IgD-negative memory B cell (primary cell): ENCODE measurements around the gene FAM168B. TPM values are rescaled to one million over a fixed set of nuclear protein-coding genes. Genes with fewer than 3 reads are reported as not detected.
"Not testable (repeated sequence)": the region's sequence is repeated elsewhere in the genome, so short reads cannot be mapped to it uniquely, and the experiment has no call there.

Experiments
- H3K27ac Mint-ChIP-seq, 3 donors: one replicate each; pipeline ENCODE4 v1.8.0; 2020 to 2022; ENCODE audit warnings: mild to moderate bottlenecking in 3 of 3, mixed read lengths in 3 of 3, moderate library complexity in 1 of 3
- H3K27me3 Mint-ChIP-seq: one replicate; pipeline ENCODE4 v1.8.0; 2021; ENCODE audit warnings: mixed read lengths
- H3K36me3 Mint-ChIP-seq: one replicate; pipeline ENCODE4 v1.8.0; 2020; ENCODE audit warnings: mild to moderate bottlenecking, mixed read lengths
- H3K4me1 Mint-ChIP-seq, 3 donors: one replicate each; pipeline ENCODE4 v1.8.0; 2020 to 2022; ENCODE audit warnings: mixed read lengths in 3 of 3, mild to moderate bottlenecking in 1 of 3
- H3K4me3 Mint-ChIP-seq, 4 donors: one replicate each; pipeline ENCODE4 v1.8.0; 2020 to 2022; ENCODE audit warnings: mild to moderate bottlenecking in 4 of 4, mixed read lengths in 4 of 4, moderate library complexity in 3 of 4
- H3K9me3 Mint-ChIP-seq, 3 donors: one replicate each; pipeline ENCODE4 v1.8.0; 2020 to 2021; ENCODE audit warnings: mixed read lengths in 3 of 3, mild to moderate bottlenecking in 1 of 3
- polyA plus RNA-seq: library from polyadenylated mRNA; unstranded; fragments of 300-500 nt; fragmentation: Illumina TruSeq; gene quantifications from one replicate; pipeline ENCODE4 v1.2.3, GENCODE V29; 2021

FAM168B gene, protein sequence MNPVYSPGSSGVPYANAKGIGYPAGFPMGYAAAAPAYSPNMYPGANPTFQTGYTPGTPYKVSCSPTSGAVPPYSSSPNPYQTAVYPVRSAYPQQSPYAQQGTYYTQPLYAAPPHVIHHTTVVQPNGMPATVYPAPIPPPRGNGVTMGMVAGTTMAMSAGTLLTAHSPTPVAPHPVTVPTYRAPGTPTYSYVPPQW
- 32.0 TPM for polyA plus RNA-seq

DNA sequence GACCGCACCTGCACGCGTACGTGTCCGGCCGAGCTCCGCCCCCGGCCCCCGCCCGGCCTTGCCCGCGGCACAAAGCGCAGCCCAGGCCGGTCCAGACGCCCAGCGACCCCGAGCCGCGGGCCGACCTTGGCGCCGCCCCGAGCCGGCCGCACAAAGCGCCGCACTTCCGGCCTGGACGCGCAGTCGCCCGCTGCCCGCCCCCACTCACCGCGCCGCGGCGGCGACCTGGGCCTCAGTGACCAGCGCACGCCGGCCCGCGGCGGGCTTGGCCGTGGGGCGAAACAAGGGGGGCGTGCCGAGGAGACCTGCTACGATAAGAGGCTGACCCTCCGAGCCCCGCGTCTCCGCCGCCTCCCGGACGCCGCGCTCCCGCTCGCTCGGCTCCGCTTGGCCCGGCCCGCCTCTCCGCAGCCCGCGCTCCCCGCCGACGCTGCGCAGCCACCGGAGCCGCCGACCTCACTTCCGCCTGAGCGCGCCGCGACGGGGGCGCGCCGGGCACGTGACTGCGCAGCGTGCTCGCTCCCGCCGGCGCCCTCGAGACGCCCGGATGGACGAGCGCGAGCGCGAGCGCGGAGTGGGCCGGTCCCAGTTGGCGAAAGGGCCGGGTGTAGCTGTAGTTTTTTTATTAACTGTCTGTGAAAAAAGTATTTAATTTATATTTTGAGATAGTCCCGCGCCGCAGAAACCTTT, at the start of gene FAM168B:
Gene FAM168B, minus strand, starts transcription at position 455 of the 690 bp plus-strand sequence. CDS start 10,814 bp downstream, outside the sequence.
- peak within 1 kb of the TSS; percentile 92 to 97 (median 93) for H3K27ac Mint-ChIP-seq
- peaks cover 3% of the 10 kb centered on the region for H3K36me3 Mint-ChIP-seq
- H3K4me1 Mint-ChIP-seq, result peaks cover 9 to 19% (median 13%) of the 10 kb centered on the region in 3 donors
- H3K9me3 Mint-ChIP-seq, result no peaks in the 10 kb centered on the region
- H3K4me3 Mint-ChIP-seq, result peak within 1 kb of the TSS; percentile 94 to 97 (median 95)
- H3K27me3 Mint-ChIP-seq, result no peaks in the 10 kb centered on the region

DNA sequence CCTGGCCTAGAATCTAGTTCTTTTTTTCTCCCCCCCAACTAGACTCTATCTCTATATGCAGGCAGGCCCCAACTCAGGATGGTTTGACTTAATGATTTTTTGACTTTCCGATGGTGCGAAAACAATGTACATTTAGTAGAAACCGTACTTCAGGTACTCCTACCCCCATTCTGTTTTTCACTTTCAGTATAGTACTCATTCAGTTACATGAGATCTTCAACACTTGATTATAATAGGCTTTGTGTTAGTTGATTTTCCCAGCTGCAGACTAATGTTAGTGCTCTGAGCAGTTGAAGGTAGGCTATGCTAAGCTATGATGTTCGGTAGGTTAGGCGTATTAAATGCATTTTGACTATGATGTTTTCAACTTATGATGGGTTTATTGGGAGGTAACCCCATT, 49.6 kb upstream of the FAM168B start:
- H3K4me1 Mint-ChIP-seq, result peaks cover 10 to 12% (median 12%) of the 10 kb centered on the region in 3 donors
- H3K27me3 Mint-ChIP-seq, result no peaks in the 10 kb centered on the region
- H3K4me3 Mint-ChIP-seq, result no peak overlapping the region
- peaks cover 9% of the 10 kb centered on the region for H3K36me3 Mint-ChIP-seq
- no peak overlapping the region for H3K27ac Mint-ChIP-seq
- H3K9me3 Mint-ChIP-seq, result no peaks in the 10 kb centered on the region

- peaks cover 11 to 17% (median 13%) of the 10 kb centered on the region in 3 donors for H3K4me1 Mint-ChIP-seq
- H3K27me3 Mint-ChIP-seq, result no peaks in the 10 kb centered on the region
Observed at GRCh38 chr2:131140581-131140980, 47.3 kb upstream of the FAM168B start.

GRCh38 chr2:131132729-131133128, 39.5 kb upstream of the FAM168B start:
- H3K27ac Mint-ChIP-seq, result no peak overlapping the region
- H3K27me3 Mint-ChIP-seq, result no peaks in the 10 kb centered on the region
- peaks cover 18% of the 10 kb centered on the region for H3K36me3 Mint-ChIP-seq

More at GRCh38 chr2:131140581-131140980, 47.3 kb upstream of the FAM168B start:
- H3K36me3 Mint-ChIP-seq, result peaks cover 11% of the 10 kb centered on the region
- peak overlapping the region in 2 of 3 donors; percentile 55 to 88 for H3K27ac Mint-ChIP-seq
- peak overlapping the region in 2 of 4 donors; percentile 35 to 50 for H3K4me3 Mint-ChIP-seq
- no peaks in the 10 kb centered on the region for H3K9me3 Mint-ChIP-seq

GRCh38 chr2:131130298-131130596, 37.0 kb upstream of the FAM168B start:
- Mint-ChIP-seq H3K27ac (no peak overlapping the region), H3K27me3 (no peaks in the 10 kb centered on the region), H3K4me1 (no peaks in the 10 kb centered on the region), H3K9me3 (no peaks in the 10 kb centered on the region), H3K4me3 (no peak overlapping the region), H3K36me3 (peaks cover 15% of the 10 kb centered on the region)

More at GRCh38 chr2:131132729-131133128, 39.5 kb upstream of the FAM168B start:
- Mint-ChIP-seq H3K9me3 (no peaks in the 10 kb centered on the region), H3K4me3 (no peak overlapping the region), H3K4me1 (peaks cover 2 to 6% (median 2%) of the 10 kb centered on the region in 3 donors)

DNA sequence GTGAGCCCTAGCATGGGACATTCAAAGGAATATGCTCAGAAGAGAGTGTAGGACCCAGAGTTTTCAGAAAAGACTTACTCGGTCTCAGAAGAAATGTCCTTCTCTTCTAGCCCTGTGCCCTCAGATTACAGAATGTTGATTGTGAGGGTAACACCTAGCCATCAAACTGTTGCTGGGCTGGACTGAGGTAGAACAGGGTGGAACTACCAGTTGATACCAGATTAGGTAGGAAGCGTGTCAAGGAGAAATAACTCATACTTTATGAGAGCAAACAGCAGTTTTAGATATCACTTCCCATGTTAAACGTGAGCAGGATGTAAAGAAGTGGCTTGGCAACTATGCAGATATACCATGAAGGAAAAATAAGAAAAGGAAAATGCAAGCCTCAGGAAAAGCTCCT, 34.7 kb upstream of the FAM168B start:
- H3K36me3 Mint-ChIP-seq, result peaks cover 16% of the 10 kb centered on the region
- H3K27ac Mint-ChIP-seq, result no peak overlapping the region
- H3K4me1 Mint-ChIP-seq, result peaks cover 0 to 4% (median 0%) of the 10 kb centered on the region in 3 donors
- H3K27me3 Mint-ChIP-seq, result no peaks in the 10 kb centered on the region
- no peaks in the 10 kb centered on the region for H3K9me3 Mint-ChIP-seq
- H3K4me3 Mint-ChIP-seq, result no peak overlapping the region

- Mint-ChIP-seq H3K27ac (no peak overlapping the region), H3K27me3 (no peaks in the 10 kb centered on the region), H3K4me3 (no peak overlapping the region), H3K4me1 (peaks cover 0 to 4% (median 0%) of the 10 kb centered on the region in 3 donors), H3K36me3 (peaks cover 16% of the 10 kb centered on the region), H3K9me3 (no peaks in the 10 kb centered on the region)
Observed at GRCh38 chr2:131127076-131127475, 33.8 kb upstream of the FAM168B start.

DNA sequence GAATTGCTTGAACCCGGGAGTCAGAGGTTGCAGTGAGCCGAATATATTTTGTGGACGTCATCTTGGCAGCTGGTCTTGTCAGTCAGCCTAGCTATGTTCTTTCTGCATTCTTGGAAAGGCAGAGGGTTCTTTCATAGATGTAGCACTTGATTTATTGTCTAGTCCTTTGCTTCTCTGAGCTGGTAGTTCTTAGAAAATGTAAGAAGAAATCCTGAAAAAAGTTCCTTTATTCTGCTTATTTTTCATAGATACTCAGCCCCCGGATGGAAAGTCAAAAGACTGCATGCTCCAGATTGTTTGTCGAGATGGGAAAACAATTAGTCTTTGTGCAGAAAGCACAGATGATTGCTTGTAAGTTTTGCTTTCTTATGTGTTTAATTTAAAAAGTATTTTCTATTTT, 33.2 kb upstream of the FAM168B start:
- Mint-ChIP-seq H3K9me3 (no peaks in the 10 kb centered on the region), H3K4me3 (no peak overlapping the region), H3K27me3 (no peaks in the 10 kb centered on the region), H3K36me3 (peaks cover 16% of the 10 kb centered on the region), H3K4me1 (peaks cover 0 to 4% (median 0%) of the 10 kb centered on the region in 3 donors), H3K27ac (no peak overlapping the region)

DNA sequence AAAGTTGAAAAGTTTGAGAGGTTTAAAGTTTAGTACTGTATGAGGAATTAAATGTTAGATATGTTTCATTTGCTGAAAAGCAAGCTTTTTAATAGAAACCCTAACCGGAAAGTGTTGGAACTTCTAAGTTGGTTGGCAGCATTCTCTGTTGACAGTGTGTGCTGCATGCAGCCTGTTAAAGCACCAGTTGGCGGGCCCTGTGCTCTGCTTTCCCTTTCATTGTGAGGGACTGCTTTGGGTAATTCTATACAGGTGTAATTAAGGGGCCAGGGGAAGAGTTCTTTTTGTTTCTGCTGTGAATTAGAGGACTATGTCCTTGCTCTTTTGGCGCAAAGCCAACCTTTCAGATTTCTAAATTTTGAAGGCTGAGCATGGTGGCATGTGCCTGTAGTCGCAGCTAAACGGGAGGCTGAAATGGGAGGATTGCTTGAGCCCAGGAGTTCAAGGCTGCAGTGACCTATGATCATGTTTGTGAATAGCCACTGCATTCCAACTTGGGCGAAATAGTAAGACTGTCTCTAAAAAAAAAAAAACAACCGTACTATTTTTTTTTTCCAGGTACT, 32.0 kb upstream of the FAM168B start:
- Mint-ChIP-seq H3K27me3 (no peaks in the 10 kb centered on the region), H3K36me3 (peaks cover 13% of the 10 kb centered on the region), H3K4me1 (peaks cover 0 to 5% (median 0%) of the 10 kb centered on the region in 3 donors), H3K4me3 (no peak overlapping the region), H3K27ac (peak overlapping the region in 1 of 3 donors; percentile 69), H3K9me3 (no peaks in the 10 kb centered on the region)

- Mint-ChIP-seq H3K4me1 (peaks cover 2 to 8% (median 5%) of the 10 kb centered on the region in 3 donors), H3K4me3 (no peak overlapping the region), H3K27me3 (no peaks in the 10 kb centered on the region), H3K9me3 (no peaks in the 10 kb centered on the region), H3K36me3 (peaks cover 4% of the 10 kb centered on the region), H3K27ac (no peak overlapping the region)
Observed at GRCh38 chr2:131123192-131123591, 29.9 kb upstream of the FAM168B start.

GRCh38 chr2:131122496-131122895, 29.2 kb upstream of the FAM168B start:
- H3K9me3 Mint-ChIP-seq, result no peaks in the 10 kb centered on the region
- no peaks in the 10 kb centered on the region for H3K27me3 Mint-ChIP-seq
- peaks cover 5 to 9% (median 8%) of the 10 kb centered on the region in 3 donors for H3K4me1 Mint-ChIP-seq
- peaks cover 4% of the 10 kb centered on the region for H3K36me3 Mint-ChIP-seq
- peak overlapping the region in 1 of 3 donors; percentile 67 for H3K27ac Mint-ChIP-seq
- no peak overlapping the region for H3K4me3 Mint-ChIP-seq

GRCh38 chr2:131121464-131121863, 28.2 kb upstream of the FAM168B start:
- Mint-ChIP-seq H3K27me3 (no peaks in the 10 kb centered on the region), H3K4me3 (no peak overlapping the region), H3K4me1 (peaks cover 5 to 9% (median 8%) of the 10 kb centered on the region in 3 donors), H3K36me3 (peaks cover 4% of the 10 kb centered on the region), H3K9me3 (no peaks in the 10 kb centered on the region), H3K27ac (no peak overlapping the region)

DNA sequence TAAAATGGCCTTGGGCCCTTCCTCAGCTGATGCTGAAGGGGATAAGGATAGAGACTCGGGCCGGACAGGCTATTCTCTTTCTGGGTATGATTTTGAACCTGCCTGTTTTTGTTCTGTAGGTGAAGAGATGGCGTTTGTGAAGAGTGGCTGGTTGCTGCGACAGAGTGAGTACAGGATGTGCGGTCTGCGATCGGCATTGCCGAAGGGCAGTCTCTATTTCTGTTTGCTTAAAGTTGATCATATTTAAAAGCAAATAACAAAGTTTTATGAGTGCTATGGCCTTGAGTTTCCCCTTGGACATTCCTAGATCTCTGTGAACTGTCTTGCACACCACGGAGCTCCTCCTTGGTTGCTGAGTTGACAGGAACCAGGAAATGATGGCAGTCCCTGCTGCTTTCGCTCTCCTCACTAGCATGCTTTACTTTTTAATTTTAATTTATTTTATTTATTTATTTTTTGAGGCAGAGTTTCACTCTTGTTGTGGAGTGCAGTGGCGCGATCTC, 27.6 kb upstream of the FAM168B start:
- Mint-ChIP-seq H3K27me3 (no peaks in the 10 kb centered on the region), H3K4me1 (peaks cover 5 to 9% (median 8%) of the 10 kb centered on the region in 3 donors), H3K36me3 (peaks cover 7% of the 10 kb centered on the region)

DNA sequence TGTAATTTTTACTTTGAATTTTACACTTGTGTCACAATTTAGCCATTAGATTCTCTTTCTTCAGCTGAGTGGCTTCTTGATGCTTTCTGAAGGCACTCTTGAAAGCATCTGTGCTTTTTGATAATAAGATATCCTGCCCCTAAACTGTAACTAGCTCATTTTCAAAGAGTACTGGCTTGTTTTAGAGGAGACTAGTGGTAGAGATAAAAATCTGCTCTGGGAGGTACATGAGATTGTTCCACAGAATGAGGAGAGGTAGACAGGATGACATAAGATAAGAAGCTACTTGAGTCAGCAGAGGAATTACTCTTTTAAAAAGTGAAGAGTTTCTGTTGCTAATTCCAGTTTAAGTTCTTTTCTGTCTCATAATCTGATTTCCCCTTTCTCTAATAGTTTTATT, 22.5 kb upstream of the FAM168B start:
- Mint-ChIP-seq H3K36me3 (peaks cover 13% of the 10 kb centered on the region), H3K9me3 (peaks cover 0 to 10% (median 6%) of the 10 kb centered on the region in 3 donors), H3K4me1 (peaks cover 18 to 19% (median 19%) of the 10 kb centered on the region in 3 donors), H3K4me3 (no peak overlapping the region), H3K27me3 (no peaks in the 10 kb centered on the region), H3K27ac (no peak overlapping the region)

More for the DNA sequence above, 27.6 kb upstream of the FAM168B start:
- no peak overlapping the region for H3K27ac Mint-ChIP-seq
- H3K9me3 Mint-ChIP-seq, result peaks cover 0 to 4% (median 0%) of the 10 kb centered on the region in 3 donors
- no peak overlapping the region for H3K4me3 Mint-ChIP-seq

DNA sequence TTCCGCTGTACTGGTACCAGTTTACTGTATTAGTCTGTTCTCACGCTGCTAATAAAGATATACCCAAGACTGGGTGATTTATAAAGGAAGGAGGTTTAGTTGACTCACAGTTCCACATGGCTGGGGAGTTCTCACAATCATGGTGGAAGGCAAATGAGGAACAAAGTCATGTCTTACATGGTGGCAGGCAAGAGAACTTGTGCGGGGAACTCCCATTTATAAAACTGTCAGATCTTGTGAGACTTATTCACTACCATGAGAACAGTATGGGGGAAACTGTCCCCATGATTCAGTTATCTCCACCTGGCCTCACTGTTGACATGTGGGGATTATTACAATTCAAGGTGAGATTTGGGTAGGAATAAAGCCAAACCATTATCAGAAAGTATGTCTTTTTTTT, 21.7 kb upstream of the FAM168B start:
- Mint-ChIP-seq H3K4me1 (peaks cover 21 to 25% (median 23%) of the 10 kb centered on the region in 3 donors), H3K27ac (peak overlapping the region in 1 of 3 donors; percentile 7)
- not testable (repeated sequence) for H3K4me3 Mint-ChIP-seq

More for the DNA sequence above, 21.7 kb upstream of the FAM168B start:
- not testable (repeated sequence) for H3K27me3 Mint-ChIP-seq
- Mint-ChIP-seq H3K36me3 (peaks cover 13% of the 10 kb centered on the region), H3K9me3 (peaks cover 0 to 10% (median 6%) of the 10 kb centered on the region in 3 donors)
